ENCODE data around the gene RAB10. TPM values are rescaled to one million over a fixed set of nuclear protein-coding genes. Genes with fewer than 3 reads are reported as not detected.
A peak's percentile ranks its signal among the peaks of the same experiment; 100 is the strongest.
"Not testable (repeated sequence)": the region's sequence is repeated elsewhere in the genome, so short reads cannot be mapped to it uniquely, and the experiment has no call there.

The RAB10 gene
- total and polyA plus RNA-seq, 4 donors: 26.6 to 52.2 (median 41.6) TPM

DNA sequence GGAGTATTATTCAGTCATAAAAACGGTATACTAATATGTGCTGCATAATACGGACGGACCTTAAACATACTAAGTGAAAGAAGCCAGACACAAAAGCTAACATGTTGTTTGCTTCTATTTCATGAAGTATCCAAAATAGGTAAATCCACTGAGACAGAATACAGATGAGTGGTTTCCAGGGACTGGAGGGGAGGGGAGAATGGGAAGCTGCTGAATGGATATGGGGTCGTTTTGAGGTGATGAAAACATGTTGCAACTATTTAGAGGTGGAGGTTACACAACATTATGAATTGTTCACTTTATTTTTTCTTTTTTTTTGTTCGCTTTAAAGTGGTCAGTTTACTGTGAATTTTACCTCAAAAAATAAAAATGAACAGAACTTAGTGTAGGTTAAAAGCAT is 52.9 kb downstream of the RAB10 start:
- Histone ChIP-seq H3K27me3 (ENCODE audit: control insufficient read depth in 4 of 4, insufficient read depth in 4 of 4, low read length in 3 of 4) (no peaks in the 10 kb centered on the region), H3K9me3 (ENCODE audit: control insufficient read depth in 4 of 4, low read length in 3 of 4) (no peaks in the 10 kb centered on the region), H3K9ac (ENCODE audit: low read depth in 1 of 2, low read length in 2 of 2) (no peak overlapping the region), H3K4me3 (ENCODE audit: low read depth in 1 of 3, low read length in 3 of 3) (no peak overlapping the region), H3K4me1 (ENCODE audit: control insufficient read depth in 4 of 4, insufficient read depth in 4 of 4, low read length in 3 of 4) (peaks cover 0 to 3% (median 0%) of the 10 kb centered on the region in 4 donors), H3K36me3 (ENCODE audit: control insufficient read depth in 4 of 4, insufficient read depth in 3 of 4, low read depth in 1 of 4, low read length in 3 of 4) (no peaks in the 10 kb centered on the region), H3K27ac (ENCODE audit: low read depth in 1 of 2, low read length in 2 of 2) (no peak overlapping the region)
- TF ChIP-seq JUND (IDR thresholded peaks at IDR 0.05): no peak
- TF ChIP-seq SP1 (IDR thresholded peaks at IDR 0.05): no peak
- TF ChIP-seq, protein P1, sequence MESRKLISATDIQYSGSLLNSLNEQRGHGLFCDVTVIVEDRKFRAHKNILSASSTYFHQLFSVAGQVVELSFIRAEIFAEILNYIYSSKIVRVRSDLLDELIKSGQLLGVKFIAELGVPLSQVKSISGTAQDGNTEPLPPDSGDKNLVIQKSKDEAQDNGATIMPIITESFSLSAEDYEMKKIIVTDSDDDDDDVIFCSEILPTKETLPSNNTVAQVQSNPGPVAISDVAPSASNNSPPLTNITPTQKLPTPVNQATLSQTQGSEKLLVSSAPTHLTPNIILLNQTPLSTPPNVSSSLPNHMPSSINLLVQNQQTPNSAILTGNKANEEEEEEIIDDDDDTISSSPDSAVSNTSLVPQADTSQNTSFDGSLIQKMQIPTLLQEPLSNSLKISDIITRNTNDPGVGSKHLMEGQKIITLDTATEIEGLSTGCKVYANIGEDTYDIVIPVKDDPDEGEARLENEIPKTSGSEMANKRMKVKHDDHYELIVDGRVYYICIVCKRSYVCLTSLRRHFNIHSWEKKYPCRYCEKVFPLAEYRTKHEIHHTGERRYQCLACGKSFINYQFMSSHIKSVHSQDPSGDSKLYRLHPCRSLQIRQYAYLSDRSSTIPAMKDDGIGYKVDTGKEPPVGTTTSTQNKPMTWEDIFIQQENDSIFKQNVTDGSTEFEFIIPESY (IDR thresholded peaks at IDR 0.05): no peak
- TF ChIP-seq HNF4A (conservative IDR thresholded peaks at IDR 0.05): no peak
- TF ChIP-seq TAF1 (conservative IDR thresholded peaks at IDR 0.05): no peak
- TF ChIP-seq GABPA (IDR thresholded peaks at IDR 0.05 in 1 of 2, conservative IDR thresholded peaks at IDR 0.05 in 1 of 2): no peak
- no peak for TF ChIP-seq NR2F2 (IDR thresholded peaks at IDR 0.05)
- TF ChIP-seq, protein P2, sequence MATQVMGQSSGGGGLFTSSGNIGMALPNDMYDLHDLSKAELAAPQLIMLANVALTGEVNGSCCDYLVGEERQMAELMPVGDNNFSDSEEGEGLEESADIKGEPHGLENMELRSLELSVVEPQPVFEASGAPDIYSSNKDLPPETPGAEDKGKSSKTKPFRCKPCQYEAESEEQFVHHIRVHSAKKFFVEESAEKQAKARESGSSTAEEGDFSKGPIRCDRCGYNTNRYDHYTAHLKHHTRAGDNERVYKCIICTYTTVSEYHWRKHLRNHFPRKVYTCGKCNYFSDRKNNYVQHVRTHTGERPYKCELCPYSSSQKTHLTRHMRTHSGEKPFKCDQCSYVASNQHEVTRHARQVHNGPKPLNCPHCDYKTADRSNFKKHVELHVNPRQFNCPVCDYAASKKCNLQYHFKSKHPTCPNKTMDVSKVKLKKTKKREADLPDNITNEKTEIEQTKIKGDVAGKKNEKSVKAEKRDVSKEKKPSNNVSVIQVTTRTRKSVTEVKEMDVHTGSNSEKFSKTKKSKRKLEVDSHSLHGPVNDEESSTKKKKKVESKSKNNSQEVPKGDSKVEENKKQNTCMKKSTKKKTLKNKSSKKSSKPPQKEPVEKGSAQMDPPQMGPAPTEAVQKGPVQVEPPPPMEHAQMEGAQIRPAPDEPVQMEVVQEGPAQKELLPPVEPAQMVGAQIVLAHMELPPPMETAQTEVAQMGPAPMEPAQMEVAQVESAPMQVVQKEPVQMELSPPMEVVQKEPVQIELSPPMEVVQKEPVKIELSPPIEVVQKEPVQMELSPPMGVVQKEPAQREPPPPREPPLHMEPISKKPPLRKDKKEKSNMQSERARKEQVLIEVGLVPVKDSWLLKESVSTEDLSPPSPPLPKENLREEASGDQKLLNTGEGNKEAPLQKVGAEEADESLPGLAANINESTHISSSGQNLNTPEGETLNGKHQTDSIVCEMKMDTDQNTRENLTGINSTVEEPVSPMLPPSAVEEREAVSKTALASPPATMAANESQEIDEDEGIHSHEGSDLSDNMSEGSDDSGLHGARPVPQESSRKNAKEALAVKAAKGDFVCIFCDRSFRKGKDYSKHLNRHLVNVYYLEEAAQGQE (IDR thresholded peaks at IDR 0.05): no peak
- TF ChIP-seq, protein P3, sequence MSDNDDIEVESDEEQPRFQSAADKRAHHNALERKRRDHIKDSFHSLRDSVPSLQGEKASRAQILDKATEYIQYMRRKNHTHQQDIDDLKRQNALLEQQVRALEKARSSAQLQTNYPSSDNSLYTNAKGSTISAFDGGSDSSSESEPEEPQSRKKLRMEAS (IDR thresholded peaks at IDR 0.05): no peak
- 79% methylated on average over 5 of the region's 5 CpGs for WGBS
- no peak for DNase-seq (ENCODE audit: low spot score)

DNA sequence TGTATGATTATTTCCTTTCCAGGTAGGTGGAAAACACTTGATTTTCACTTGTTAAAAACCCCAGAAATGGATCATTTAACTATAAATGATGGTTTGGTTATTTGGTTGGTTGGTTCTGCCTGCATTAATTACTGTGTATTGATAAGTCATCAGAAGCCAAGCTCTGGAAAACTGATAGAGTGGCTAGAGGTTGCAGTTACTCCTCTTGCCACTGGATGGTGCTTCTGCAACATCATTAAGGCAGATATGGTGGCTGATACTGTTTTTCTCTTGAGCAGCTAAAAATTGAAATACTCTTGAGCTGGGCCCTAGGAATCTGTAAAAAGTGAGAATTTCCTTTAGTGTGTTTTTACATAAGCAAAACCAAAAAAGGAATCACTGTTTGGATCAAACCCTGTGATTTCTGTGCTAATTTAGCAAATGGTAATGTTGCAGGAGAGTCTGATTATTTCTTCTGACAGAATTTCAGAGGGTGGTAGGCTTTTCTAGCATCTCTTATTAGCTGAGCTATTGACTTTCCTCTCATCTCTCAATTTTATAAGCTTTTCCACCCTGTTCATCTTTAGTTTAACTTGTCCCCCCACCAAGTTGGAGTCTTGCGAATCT is 54.3 kb downstream of the RAB10 start:
- WGBS: 100% methylated on average over 1 of the region's 1 CpG
- no peak for DNase-seq (ENCODE audit: low spot score)
- TF ChIP-seq, protein P2 (IDR thresholded peaks at IDR 0.05): no peak
- TF ChIP-seq TAF1 (conservative IDR thresholded peaks at IDR 0.05) (no peak), JUND (IDR thresholded peaks at IDR 0.05) (no peak), CTCF (IDR thresholded peaks at IDR 0.05; ENCODE audit: low read depth, low read length, missing input control) (peak; percentile 68), RAD21 (IDR thresholded peaks at IDR 0.05) (peak; percentile 75 to 86)
- TF ChIP-seq, protein P3 (IDR thresholded peaks at IDR 0.05): no peak
- Histone ChIP-seq H3K9me3 (ENCODE audit: control insufficient read depth in 4 of 4, low read length in 3 of 4) (no peaks in the 10 kb centered on the region), H3K4me1 (ENCODE audit: control insufficient read depth in 4 of 4, insufficient read depth in 4 of 4, low read length in 3 of 4) (peaks cover 0 to 3% (median 0%) of the 10 kb centered on the region in 4 donors), H3K27ac (ENCODE audit: low read depth in 1 of 2, low read length in 2 of 2) (no peak overlapping the region), H3K4me3 (ENCODE audit: low read depth in 1 of 3, low read length in 3 of 3) (no peak overlapping the region), H3K27me3 (ENCODE audit: control insufficient read depth in 4 of 4, insufficient read depth in 4 of 4, low read length in 3 of 4) (no peaks in the 10 kb centered on the region), H3K9ac (ENCODE audit: low read depth in 1 of 2, low read length in 2 of 2) (no peak overlapping the region), H3K36me3 (ENCODE audit: control insufficient read depth in 4 of 4, insufficient read depth in 3 of 4, low read depth in 1 of 4, low read length in 3 of 4) (no peaks in the 10 kb centered on the region)

- 95% methylated on average over 4 of the region's 4 CpGs for WGBS
- DNase-seq (ENCODE audit: low spot score); H3K27me3 ChIP-seq (ENCODE audit: control insufficient read depth in 4 of 4, insufficient read depth in 4 of 4, low read length in 3 of 4); H3K27ac ChIP-seq (ENCODE audit: low read depth in 1 of 2, low read length in 2 of 2); H3K4me3 ChIP-seq (ENCODE audit: low read depth in 1 of 3, low read length in 3 of 3); H3K36me3 ChIP-seq (ENCODE audit: control insufficient read depth in 4 of 4, insufficient read depth in 3 of 4, low read depth in 1 of 4, low read length in 3 of 4); H3K9me3 ChIP-seq (ENCODE audit: control insufficient read depth in 4 of 4, low read length in 3 of 4); H3K9ac ChIP-seq (ENCODE audit: low read depth in 1 of 2, low read length in 2 of 2); H3K4me1 ChIP-seq (ENCODE audit: control insufficient read depth in 4 of 4, insufficient read depth in 4 of 4, low read length in 3 of 4): not testable (repeated sequence)
Observed at GRCh38 chr2:26088931-26089330, 55.0 kb downstream of the RAB10 start.

Data from liver (tissue), 9 donors.